Measurements from ENCODE around the gene SLC39A7. TPM values are rescaled to one million over a fixed set of nuclear protein-coding genes. Genes with fewer than 3 reads are reported as not detected.
A peak's percentile ranks its signal among the peaks of the same experiment; 100 is the strongest.

The SLC39A7 gene
- total RNA-seq, 1 donor from 2014 or later: 31.7 TPM

GRCh38 chr6:33209856-33210255 lies 9.2 kb downstream of the SLC39A7 start:
- CTCF ChIA-PET: no interaction called here
- Mint-ChIP-seq H3K27me3 (peaks cover 22% of the 10 kb centered on the region), H3K4me3 (peak overlapping the region; percentile 35), H3K9me3 (no peaks in the 10 kb centered on the region), H3K36me3 (ENCODE audit: low read depth) (peaks cover 26% of the 10 kb centered on the region), H3K4me1 (peaks cover 43% of the 10 kb centered on the region), H3K27ac (no peak overlapping the region)
- ATAC-seq (ENCODE audit: low read depth) (no peak), DNase-seq (no peak)
- POLR2A ChIA-PET: interaction anchor here (2.2 to 2.7 kb wide), 3 partner anchors 39 to 238 kb away, joined by 19 to 38 read pairs (median 37); partner anchors contain the start of genes RPS18 and VPS52
- intact Hi-C loops (cut with micrococcal nuclease): loop anchor here (2.0 to 10.0 kb wide), 3 partner anchors 17 to 1235 kb away; partner anchors contain the start of genes COL11A2 and DXO
- TF ChIP-seq, protein P1, sequence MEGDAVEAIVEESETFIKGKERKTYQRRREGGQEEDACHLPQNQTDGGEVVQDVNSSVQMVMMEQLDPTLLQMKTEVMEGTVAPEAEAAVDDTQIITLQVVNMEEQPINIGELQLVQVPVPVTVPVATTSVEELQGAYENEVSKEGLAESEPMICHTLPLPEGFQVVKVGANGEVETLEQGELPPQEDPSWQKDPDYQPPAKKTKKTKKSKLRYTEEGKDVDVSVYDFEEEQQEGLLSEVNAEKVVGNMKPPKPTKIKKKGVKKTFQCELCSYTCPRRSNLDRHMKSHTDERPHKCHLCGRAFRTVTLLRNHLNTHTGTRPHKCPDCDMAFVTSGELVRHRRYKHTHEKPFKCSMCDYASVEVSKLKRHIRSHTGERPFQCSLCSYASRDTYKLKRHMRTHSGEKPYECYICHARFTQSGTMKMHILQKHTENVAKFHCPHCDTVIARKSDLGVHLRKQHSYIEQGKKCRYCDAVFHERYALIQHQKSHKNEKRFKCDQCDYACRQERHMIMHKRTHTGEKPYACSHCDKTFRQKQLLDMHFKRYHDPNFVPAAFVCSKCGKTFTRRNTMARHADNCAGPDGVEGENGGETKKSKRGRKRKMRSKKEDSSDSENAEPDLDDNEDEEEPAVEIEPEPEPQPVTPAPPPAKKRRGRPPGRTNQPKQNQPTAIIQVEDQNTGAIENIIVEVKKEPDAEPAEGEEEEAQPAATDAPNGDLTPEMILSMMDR (IDR thresholded peaks at IDR 0.05): no peak

DNA sequence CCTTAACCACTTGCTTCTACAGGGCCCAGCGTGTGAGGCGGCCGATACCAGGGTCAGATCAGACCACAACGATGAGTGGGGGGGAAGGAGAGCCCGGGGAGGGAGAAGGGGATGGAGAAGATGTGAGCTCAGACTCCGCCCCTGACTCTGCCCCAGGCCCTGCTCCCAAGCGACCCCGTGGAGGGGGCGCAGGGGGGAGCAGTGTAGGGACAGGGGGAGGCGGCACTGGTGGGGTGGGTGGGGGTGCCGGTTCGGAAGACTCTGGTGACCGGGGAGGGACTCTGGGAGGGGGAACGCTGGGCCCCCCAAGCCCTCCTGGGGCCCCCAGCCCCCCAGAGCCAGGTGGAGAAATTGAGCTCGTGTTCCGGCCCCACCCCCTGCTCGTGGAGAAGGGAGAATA lies 10.5 kb downstream of the SLC39A7 start:
- Mint-ChIP-seq H3K4me1 (peaks cover 32% of the 10 kb centered on the region), H3K27ac (no peak overlapping the region), H3K9me3 (no peaks in the 10 kb centered on the region), H3K27me3 (peaks cover 26% of the 10 kb centered on the region), H3K4me3 (no peak overlapping the region), H3K36me3 (ENCODE audit: low read depth) (peaks cover 26% of the 10 kb centered on the region)
- DNase-seq (no peak), ATAC-seq (ENCODE audit: low read depth) (no peak)
- POLR2A ChIA-PET: interaction anchor here (0.6 to 0.7 kb wide), 2 partner anchors 50 to 311 kb away, joined by 3 to 6 read pairs; no protein-coding TSS in a partner anchor
- TF ChIP-seq, protein P1 (IDR thresholded peaks at IDR 0.05): no peak
- CTCF ChIA-PET: no interaction called here
- intact Hi-C loops (cut with micrococcal nuclease): no loop called here

GRCh38 chr6:33211666-33212422 lies 11.2 kb downstream of the SLC39A7 start:
- no peak for DNase-seq
- no peak overlapping the region for H3K27ac Mint-ChIP-seq
- ChIA-PET CTCF (no interaction called here), POLR2A (interaction anchor here (0.7 kb wide), 1 partner anchor 50 kb away, joined by 3 read pairs; no protein-coding TSS in a partner anchor)
- peaks cover 30% of the 10 kb centered on the region for H3K4me1 Mint-ChIP-seq
- H3K27me3 Mint-ChIP-seq: peaks cover 26% of the 10 kb centered on the region
- ATAC-seq (ENCODE audit: low read depth): no peak
- no peak overlapping the region for H3K4me3 Mint-ChIP-seq
- intact Hi-C loops (cut with micrococcal nuclease): no loop called here
- H3K9me3 Mint-ChIP-seq: no peaks in the 10 kb centered on the region
- H3K36me3 Mint-ChIP-seq (ENCODE audit: low read depth): peaks cover 26% of the 10 kb centered on the region
- TF ChIP-seq, protein P1 (IDR thresholded peaks at IDR 0.05): no peak

DNA sequence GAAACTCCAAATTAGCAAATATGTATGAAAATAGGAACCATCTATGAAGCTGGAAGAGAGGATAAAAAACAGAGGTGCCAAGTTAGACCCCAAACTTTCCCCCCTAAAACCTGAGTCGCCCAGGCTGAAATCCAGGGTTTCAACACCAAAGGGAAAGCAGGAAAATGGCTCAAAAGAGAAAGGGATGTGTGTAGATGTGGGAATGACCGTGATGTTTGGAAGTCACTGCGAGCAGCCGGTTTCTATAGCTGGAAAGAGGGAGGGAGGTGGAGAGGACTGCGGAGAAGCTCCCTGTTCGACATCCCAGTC lies 12.1 kb downstream of the SLC39A7 start:
- ATAC-seq (ENCODE audit: low read depth): no peak
- H3K4me3 Mint-ChIP-seq: peak overlapping the region; percentile 67
- H3K4me1 Mint-ChIP-seq: peaks cover 26% of the 10 kb centered on the region
- no peaks in the 10 kb centered on the region for H3K9me3 Mint-ChIP-seq
- POLR2A ChIA-PET: no interaction called here
- intact Hi-C loops (cut with micrococcal nuclease): no loop called here
- no peak for DNase-seq
- TF ChIP-seq, protein P1 (IDR thresholded peaks at IDR 0.05): no peak
- no peak overlapping the region for H3K27ac Mint-ChIP-seq
- peaks cover 29% of the 10 kb centered on the region for H3K27me3 Mint-ChIP-seq
- CTCF ChIA-PET: no interaction called here
- H3K36me3 Mint-ChIP-seq (ENCODE audit: low read depth): peaks cover 26% of the 10 kb centered on the region

DNA sequence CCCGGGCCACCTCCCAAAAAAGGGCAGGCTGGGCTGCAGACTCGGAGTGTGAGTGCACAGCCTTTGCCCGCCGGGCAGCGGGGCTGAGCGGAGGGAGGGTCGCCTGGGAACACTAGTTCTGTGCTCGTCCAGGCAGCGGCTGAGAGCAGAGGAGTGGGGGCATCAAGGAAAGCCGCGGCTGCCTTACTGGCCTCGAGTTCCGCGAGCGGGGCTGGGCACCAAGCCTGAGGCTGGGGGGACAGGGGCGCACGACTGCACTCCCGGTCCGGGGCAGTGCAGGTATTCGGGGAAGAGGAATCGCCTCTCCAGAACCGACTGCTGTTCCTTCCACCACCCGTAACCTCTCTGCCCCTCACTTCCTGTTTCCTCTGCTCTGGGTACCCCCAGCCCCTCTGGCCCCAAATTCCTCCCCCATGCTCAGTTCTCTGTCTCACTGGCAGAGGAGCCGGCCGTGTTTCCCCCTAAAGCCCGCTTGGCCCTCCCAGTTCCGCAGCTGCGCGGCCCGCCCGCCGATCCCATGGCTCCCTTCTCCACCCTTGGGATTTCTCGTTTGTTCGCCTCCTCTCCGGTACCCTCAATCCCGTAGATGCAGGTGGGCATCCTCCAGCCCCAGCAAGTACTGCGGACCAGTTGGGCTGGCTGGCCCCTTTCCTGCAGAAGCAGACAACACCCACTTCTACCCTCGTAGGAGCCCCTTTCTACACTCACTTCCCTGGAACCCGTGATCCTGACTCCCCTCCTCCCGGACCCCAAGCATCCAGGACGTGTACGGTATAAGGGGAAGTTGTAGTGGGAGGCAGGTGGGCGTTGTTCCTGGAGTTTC lies 12.7 kb downstream of the SLC39A7 start:
- Mint-ChIP-seq H3K27ac (no peak overlapping the region), H3K4me1 (peaks cover 26% of the 10 kb centered on the region), H3K27me3 (peaks cover 34% of the 10 kb centered on the region), H3K36me3 (ENCODE audit: low read depth) (peaks cover 26% of the 10 kb centered on the region), H3K4me3 (peak overlapping the region; percentile 67), H3K9me3 (no peaks in the 10 kb centered on the region)
- TF ChIP-seq, protein P1 (IDR thresholded peaks at IDR 0.05): no peak
- ATAC-seq (ENCODE audit: low read depth) (peak; percentile 9), DNase-seq (no peak)
- ChIA-PET CTCF (no interaction called here), POLR2A (no interaction called here)
- intact Hi-C loops (cut with micrococcal nuclease): no loop called here

Measured in activated B cell treated with CpG ODN at 0.5 μM for 24 hours (primary cell).